Measurements from ENCODE around the gene IFITM1.

The IFITM1 gene

DNA sequence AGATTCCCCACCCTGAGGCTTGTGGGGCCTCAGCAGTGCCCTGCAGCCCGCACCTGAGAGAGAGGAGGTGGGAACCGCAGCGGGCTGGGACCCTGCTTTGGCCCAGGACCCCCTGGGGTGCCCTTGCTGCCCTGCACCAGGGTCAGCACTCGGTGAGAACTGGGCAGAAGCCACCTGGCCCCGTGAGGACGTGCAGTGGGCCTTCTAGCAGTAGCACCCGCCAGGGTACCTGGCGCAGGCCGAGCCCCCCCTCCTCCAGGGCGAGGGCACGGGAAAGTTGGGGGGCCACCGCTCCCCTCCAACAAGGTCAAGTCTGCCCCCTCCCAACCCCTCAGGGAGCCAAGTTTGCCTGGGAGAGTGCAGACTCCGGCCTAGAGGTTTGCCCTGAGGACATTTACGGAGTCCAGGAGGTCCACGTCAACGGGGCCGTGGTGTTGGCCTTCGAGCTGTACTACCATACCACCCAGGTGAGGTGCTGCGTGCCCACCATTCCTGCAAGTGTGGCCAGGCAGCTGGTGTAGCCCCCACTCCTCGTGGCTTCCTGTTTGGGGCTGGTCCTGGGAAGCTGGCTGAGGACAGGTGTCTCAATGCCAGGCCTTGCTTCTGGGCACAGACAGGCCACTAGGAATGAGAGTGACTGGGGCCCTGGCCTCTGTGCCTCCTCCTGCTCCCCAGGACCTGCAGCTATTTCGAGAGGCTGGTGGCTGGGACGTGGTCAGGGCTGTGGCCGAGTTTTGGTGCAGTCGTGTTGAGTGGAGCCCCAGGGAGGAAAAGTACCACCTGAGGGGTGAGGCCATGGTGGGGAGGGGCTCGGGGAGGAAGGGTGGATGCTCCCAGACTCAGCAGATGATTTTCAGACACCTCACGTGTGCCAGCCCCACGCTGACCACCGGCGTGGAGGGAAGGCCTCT, 21.4 kb upstream of the IFITM1 start:
- Histone ChIP-seq H3K36me3 (ENCODE audit: insufficient read depth, low read length) (no peaks in the 10 kb centered on the region), H3K27me3 (ENCODE audit: control insufficient read depth, insufficient read depth, low read length) (peaks cover 24% of the 10 kb centered on the region), H3K9me3 (replicated peaks; ENCODE audit: low read length) (no peaks in the 10 kb centered on the region), H3K4me2 (ENCODE audit: low read length) (no peak overlapping the region), H3K4me3 (ENCODE audit: low read length) (no peak overlapping the region), H3K9ac (ENCODE audit: low read depth, low read length) (no peak overlapping the region), H3K4me1 (ENCODE audit: control insufficient read depth, insufficient read depth, low read length) (peaks cover 6% of the 10 kb centered on the region)

DNA sequence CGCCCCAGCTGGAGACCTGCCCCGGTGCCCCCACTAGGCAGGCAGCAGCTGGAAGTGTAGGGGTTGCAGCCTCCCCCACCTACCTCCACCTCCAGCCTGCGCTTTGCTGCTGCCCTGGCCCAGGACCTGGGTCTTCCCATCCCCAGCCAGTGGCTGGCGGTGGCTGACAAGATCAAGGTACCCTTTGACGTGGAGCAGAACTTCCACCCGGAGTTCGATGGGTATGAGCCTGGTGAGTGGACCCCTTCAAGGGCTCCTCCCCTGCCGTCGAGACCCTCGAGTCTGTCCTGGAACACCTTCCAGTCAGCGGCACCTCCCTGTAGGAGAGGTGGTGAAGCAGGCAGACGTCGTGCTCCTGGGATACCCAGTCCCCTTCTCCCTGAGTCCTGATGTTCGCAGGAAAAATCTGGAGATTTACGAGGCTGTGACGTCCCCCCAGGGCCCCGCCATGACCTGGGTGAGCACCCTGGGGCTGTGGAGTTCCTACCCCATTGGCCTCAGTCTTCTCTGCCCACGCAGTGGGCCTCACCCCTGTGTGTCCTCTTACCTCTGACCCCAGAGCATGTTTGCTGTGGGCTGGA, 20.5 kb upstream of the IFITM1 start:
- Histone ChIP-seq H3K9me3 (replicated peaks; ENCODE audit: low read length) (no peaks in the 10 kb centered on the region), H3K36me3 (ENCODE audit: insufficient read depth, low read length) (no peaks in the 10 kb centered on the region), H3K4me3 (ENCODE audit: low read length) (no peak overlapping the region), H3K9ac (ENCODE audit: low read depth, low read length) (no peak overlapping the region), H3K4me1 (ENCODE audit: control insufficient read depth, insufficient read depth, low read length) (peaks cover 2% of the 10 kb centered on the region), H3K27me3 (ENCODE audit: control insufficient read depth, insufficient read depth, low read length) (peaks cover 23% of the 10 kb centered on the region), H3K4me2 (ENCODE audit: low read length) (no peak overlapping the region)

- Histone ChIP-seq H3K27me3 (ENCODE audit: control insufficient read depth, insufficient read depth, low read length) (peaks cover 24% of the 10 kb centered on the region), H3K4me3 (ENCODE audit: low read length) (no peak overlapping the region), H3K4me1 (ENCODE audit: control insufficient read depth, insufficient read depth, low read length) (no peaks in the 10 kb centered on the region), H3K4me2 (ENCODE audit: low read length) (no peak overlapping the region), H3K9me3 (replicated peaks; ENCODE audit: low read length) (no peaks in the 10 kb centered on the region), H3K36me3 (ENCODE audit: insufficient read depth, low read length) (no peaks in the 10 kb centered on the region), H3K9ac (ENCODE audit: low read depth, low read length) (no peak overlapping the region)
Measured at GRCh38 chr11:293852-294661, 19.8 kb upstream of the IFITM1 start.

DNA sequence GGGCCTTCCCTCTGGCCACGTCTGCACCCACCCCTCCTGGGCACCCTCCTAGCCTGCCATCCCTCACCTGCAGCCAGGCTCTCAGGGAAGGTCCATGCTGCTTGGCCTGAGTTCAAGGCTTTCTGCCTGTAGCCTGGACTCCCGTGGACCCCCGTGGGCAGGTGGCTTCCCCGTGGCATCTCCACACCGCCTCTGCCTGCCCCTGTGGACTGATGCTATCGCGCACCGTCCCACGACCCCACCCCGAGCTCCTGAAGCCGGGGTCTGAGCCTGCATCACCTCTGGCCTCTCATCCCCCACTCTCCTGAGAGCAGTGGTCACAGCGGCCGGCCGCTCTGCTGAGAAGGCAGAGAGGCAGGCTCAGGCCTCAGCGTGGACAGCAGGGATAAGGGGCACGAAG, 19.1 kb upstream of the IFITM1 start:
- Histone ChIP-seq H3K36me3 (ENCODE audit: insufficient read depth, low read length) (no peaks in the 10 kb centered on the region), H3K4me3 (ENCODE audit: low read length) (no peak overlapping the region), H3K9ac (ENCODE audit: low read depth, low read length) (no peak overlapping the region), H3K9me3 (replicated peaks; ENCODE audit: low read length) (no peaks in the 10 kb centered on the region), H3K27me3 (ENCODE audit: control insufficient read depth, insufficient read depth, low read length) (peaks cover 26% of the 10 kb centered on the region), H3K4me2 (ENCODE audit: low read length) (no peak overlapping the region), H3K4me1 (ENCODE audit: control insufficient read depth, insufficient read depth, low read length) (no peaks in the 10 kb centered on the region)

- Histone ChIP-seq H3K4me3 (ENCODE audit: low read length) (no peak overlapping the region), H3K9me3 (replicated peaks; ENCODE audit: low read length) (no peaks in the 10 kb centered on the region), H3K27me3 (ENCODE audit: control insufficient read depth, insufficient read depth, low read length) (peaks cover 33% of the 10 kb centered on the region), H3K4me2 (ENCODE audit: low read length) (no peak overlapping the region), H3K9ac (ENCODE audit: low read depth, low read length) (no peak overlapping the region), H3K4me1 (ENCODE audit: control insufficient read depth, insufficient read depth, low read length) (peaks cover 5% of the 10 kb centered on the region), H3K36me3 (ENCODE audit: insufficient read depth, low read length) (no peaks in the 10 kb centered on the region)
Measured at GRCh38 chr11:295351-296170, 18.3 kb upstream of the IFITM1 start.

DNA sequence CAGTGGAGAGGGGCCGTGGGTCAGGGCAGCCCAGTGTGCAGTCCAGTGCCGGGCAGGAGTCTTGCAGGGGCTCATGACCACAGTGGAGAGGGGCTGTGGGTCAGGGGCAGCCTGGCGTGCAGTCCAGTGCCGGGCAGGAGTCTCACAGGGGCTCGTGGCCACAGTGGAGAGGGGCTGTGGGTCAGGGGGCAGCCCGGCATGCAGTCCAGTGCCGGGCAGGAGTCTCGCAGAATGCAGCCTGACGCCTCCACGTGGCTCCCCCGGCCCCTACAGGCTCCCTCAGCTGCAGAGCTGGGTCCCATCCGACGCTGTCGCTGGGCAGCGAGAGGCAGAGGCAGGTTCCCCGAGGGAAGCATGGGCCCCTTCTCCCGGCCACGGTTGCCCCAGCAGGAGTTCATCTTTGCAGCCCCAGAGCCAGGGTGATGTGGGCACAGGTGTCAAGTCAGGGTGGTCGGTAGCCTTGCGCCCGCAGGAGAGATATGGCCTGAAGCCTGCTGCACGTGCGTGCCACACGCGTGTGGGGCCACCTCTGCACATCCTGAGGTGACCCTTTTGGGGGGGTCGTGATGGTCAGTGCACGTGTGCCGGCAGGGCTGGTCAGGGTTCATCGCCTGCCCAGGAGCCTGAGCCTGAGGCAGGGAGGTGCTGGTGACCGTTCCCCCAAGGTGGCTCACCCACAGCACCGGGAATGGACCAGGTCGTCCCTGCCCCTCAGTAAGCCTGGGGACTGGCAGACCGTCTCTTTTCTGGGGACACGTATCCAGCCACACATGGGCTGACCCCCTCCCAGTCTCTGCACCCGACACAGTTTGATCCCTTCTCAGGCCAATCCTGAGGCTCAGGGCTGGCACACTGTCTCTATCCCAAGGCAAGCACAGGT, 17.4 kb upstream of the IFITM1 start:
- Histone ChIP-seq H3K4me2 (ENCODE audit: low read length) (no peak overlapping the region), H3K4me1 (ENCODE audit: control insufficient read depth, insufficient read depth, low read length) (peaks cover 5% of the 10 kb centered on the region), H3K9me3 (replicated peaks; ENCODE audit: low read length) (no peaks in the 10 kb centered on the region), H3K9ac (ENCODE audit: low read depth, low read length) (no peak overlapping the region), H3K27me3 (ENCODE audit: control insufficient read depth, insufficient read depth, low read length) (peaks cover 36% of the 10 kb centered on the region), H3K36me3 (ENCODE audit: insufficient read depth, low read length) (no peaks in the 10 kb centered on the region), H3K4me3 (ENCODE audit: low read length) (no peak overlapping the region)

- H3K27me3 ChIP-seq (ENCODE audit: control insufficient read depth, insufficient read depth, low read length) = peaks cover 36% of the 10 kb centered on the region
- peaks cover 5% of the 10 kb centered on the region for H3K4me1 ChIP-seq (ENCODE audit: control insufficient read depth, insufficient read depth, low read length)
- no peaks in the 10 kb centered on the region for H3K9me3 ChIP-seq (replicated peaks; ENCODE audit: low read length)
- no peak overlapping the region for H3K9ac ChIP-seq (ENCODE audit: low read depth, low read length)
- H3K4me2 ChIP-seq (ENCODE audit: low read length) = no peak overlapping the region
- no peaks in the 10 kb centered on the region for H3K36me3 ChIP-seq (ENCODE audit: insufficient read depth, low read length)
- no peak overlapping the region for H3K4me3 ChIP-seq (ENCODE audit: low read length)
Measured at GRCh38 chr11:297051-297585, 16.7 kb upstream of the IFITM1 start.

- H3K36me3 ChIP-seq (ENCODE audit: insufficient read depth, low read length) = no peaks in the 10 kb centered on the region
- peaks cover 36% of the 10 kb centered on the region for H3K27me3 ChIP-seq (ENCODE audit: control insufficient read depth, insufficient read depth, low read length)
- H3K9me3 ChIP-seq (replicated peaks; ENCODE audit: low read length) = no peaks in the 10 kb centered on the region
- H3K4me1 ChIP-seq (ENCODE audit: control insufficient read depth, insufficient read depth, low read length) = peaks cover 5% of the 10 kb centered on the region
- H3K4me2 ChIP-seq (ENCODE audit: low read length) = no peak overlapping the region
- H3K4me3 ChIP-seq (ENCODE audit: low read length) = no peak overlapping the region
- H3K9ac ChIP-seq (ENCODE audit: low read depth, low read length) = no peak overlapping the region
Measured at GRCh38 chr11:297586-298405, 16.0 kb upstream of the IFITM1 start.

DNA sequence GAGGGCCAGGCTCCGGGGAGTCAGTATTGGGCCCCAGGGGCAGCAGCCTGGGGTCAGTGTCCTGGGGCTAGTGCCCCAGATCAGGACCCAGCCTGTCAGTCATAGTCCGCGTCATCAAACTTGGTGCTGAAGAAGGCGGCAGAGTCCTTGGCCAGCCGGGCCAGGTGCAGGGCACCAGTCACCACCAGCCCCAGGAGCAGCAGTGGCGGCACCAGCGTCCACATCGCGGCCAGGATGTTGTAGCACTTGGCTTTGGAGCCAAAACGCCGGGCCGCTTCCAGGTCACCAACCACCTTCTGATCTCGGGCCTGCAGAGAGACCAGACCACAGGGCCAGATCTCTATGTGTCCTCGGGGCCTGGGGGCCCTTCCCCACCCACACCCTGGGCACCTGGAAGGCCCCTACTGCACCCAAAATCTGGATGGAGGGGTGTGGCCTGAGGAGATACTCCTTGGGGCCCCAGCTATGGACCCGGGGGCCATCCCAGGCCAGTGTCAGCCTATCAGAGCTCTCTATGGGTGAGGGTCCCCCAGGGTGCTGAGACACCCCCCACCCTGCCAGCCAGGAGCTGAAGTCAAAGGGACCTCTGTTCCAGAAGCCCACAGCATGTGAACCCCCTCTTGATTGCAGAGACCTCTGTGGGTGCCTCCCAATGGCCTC, 15.3 kb upstream of the IFITM1 start:
- no peak overlapping the region for H3K4me2 ChIP-seq (ENCODE audit: low read length)
- H3K9ac ChIP-seq (ENCODE audit: low read depth, low read length) = no peak overlapping the region
- H3K4me1 ChIP-seq (ENCODE audit: control insufficient read depth, insufficient read depth, low read length) = peaks cover 5% of the 10 kb centered on the region
- H3K36me3 ChIP-seq (ENCODE audit: insufficient read depth, low read length) = no peaks in the 10 kb centered on the region
- no peaks in the 10 kb centered on the region for H3K9me3 ChIP-seq (replicated peaks; ENCODE audit: low read length)
- H3K4me3 ChIP-seq (ENCODE audit: low read length) = no peak overlapping the region
- H3K27me3 ChIP-seq (ENCODE audit: control insufficient read depth, insufficient read depth, low read length) = peaks cover 36% of the 10 kb centered on the region
